Osteocyte (in vitro differentiated cells): ENCODE data around the gene CAMKMT. TPM values are rescaled to one million over a fixed set of nuclear protein-coding genes. Genes with fewer than 3 reads are reported as not detected.

Experiments
- DNase-seq: peaks from one replicate; pipeline ENCODE4 v3.0.0; 2021; ENCODE audit warnings: mixed read lengths; ENCODE audit not compliant: unreplicated experiment; ENCODE audit errors: extremely low spot score
- H3K27ac Mint-ChIP-seq: one replicate; pipeline ENCODE4 v1.8.0; 2021; ENCODE audit warnings: mild to moderate bottlenecking, mixed read lengths; ENCODE audit not compliant: unreplicated experiment
- H3K27me3 Mint-ChIP-seq: one replicate; pipeline ENCODE4 v1.8.0; 2021; ENCODE audit warnings: mixed read lengths; ENCODE audit not compliant: unreplicated experiment
- H3K36me3 Mint-ChIP-seq: one replicate; pipeline ENCODE4 v1.8.0; 2021; ENCODE audit warnings: mixed read lengths; ENCODE audit not compliant: unreplicated experiment
- H3K4me1 Mint-ChIP-seq: one replicate; pipeline ENCODE4 v1.8.0; 2021; ENCODE audit warnings: mixed read lengths; ENCODE audit not compliant: unreplicated experiment
- H3K4me3 Mint-ChIP-seq: one replicate; pipeline ENCODE4 v1.8.0; 2021; ENCODE audit warnings: mild to moderate bottlenecking, moderate library complexity, mixed read lengths; ENCODE audit not compliant: unreplicated experiment
- H3K9me3 Mint-ChIP-seq: one replicate; pipeline ENCODE4 v1.8.0; 2021; ENCODE audit warnings: mixed read lengths; ENCODE audit not compliant: unreplicated experiment
- total RNA-seq: library from RNA; stranded (reverse); gene quantifications from 2 replicates; pipeline ENCODE4 v1.2.1, GENCODE V29; 2021
- TF ChIP-seq, protein P1 (sequence below): fragments of 200-600 bp; sonication (generic); IDR thresholded peaks from 2 replicates; pipeline ENCODE4 v1.5.0; 2021; ENCODE audit warnings: antibody characterized with exemption, mild to moderate bottlenecking, moderate library complexity

CAMKMT gene
- total RNA-seq, 1 donor from 2014 or later: 10.9 TPM

DNA sequence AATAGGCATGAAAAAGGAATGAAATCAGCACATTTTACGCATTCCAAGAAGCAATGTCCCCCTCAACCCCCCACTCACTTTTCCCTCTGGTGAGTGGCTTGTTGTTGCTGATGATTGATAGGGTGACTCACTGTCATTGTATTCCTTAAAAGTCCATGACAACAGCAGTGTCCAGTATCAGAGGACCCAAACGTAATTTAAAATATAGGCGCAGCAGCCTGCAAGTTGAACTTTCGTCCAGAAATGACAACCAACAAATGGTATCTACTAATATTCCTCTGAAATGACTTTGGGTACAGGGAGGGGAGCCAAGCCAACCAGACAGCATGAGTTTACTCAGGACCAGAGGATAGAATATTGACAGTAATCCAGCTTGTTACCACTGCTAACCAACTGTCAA is 396.8 kb downstream of the CAMKMT start:
- Mint-ChIP-seq H3K36me3 (no peaks in the 10 kb centered on the region), H3K27me3 (peaks cover 19% of the 10 kb centered on the region), H3K27ac (no peak overlapping the region)

DNA sequence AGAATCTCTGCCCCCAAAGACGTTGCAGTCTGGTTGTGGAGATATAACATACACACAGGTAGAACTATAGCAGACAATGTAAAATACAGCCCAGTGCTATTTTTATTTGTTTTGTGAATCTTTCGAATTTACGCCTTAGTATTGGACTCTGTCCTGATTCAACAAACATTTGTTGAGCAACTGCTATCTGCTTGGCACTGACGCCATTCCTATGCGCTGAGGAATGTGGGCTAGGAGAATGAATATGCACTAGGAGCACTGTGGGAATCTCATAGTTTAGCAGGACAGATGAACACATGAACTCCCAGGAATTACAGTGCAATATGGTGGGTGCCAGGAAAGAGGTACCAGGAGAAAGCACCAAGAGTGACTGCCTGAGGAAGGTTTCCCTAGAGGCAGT is 398.1 kb downstream of the CAMKMT start:
- no peak for DNase-seq
- H3K27ac Mint-ChIP-seq: no peak overlapping the region
- no peak overlapping the region for H3K4me3 Mint-ChIP-seq
- H3K9me3 Mint-ChIP-seq: no peaks in the 10 kb centered on the region
- peaks cover 29% of the 10 kb centered on the region for H3K27me3 Mint-ChIP-seq
- TF ChIP-seq, protein P1, sequence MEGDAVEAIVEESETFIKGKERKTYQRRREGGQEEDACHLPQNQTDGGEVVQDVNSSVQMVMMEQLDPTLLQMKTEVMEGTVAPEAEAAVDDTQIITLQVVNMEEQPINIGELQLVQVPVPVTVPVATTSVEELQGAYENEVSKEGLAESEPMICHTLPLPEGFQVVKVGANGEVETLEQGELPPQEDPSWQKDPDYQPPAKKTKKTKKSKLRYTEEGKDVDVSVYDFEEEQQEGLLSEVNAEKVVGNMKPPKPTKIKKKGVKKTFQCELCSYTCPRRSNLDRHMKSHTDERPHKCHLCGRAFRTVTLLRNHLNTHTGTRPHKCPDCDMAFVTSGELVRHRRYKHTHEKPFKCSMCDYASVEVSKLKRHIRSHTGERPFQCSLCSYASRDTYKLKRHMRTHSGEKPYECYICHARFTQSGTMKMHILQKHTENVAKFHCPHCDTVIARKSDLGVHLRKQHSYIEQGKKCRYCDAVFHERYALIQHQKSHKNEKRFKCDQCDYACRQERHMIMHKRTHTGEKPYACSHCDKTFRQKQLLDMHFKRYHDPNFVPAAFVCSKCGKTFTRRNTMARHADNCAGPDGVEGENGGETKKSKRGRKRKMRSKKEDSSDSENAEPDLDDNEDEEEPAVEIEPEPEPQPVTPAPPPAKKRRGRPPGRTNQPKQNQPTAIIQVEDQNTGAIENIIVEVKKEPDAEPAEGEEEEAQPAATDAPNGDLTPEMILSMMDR: no peak
- H3K36me3 Mint-ChIP-seq: no peaks in the 10 kb centered on the region
- H3K4me1 Mint-ChIP-seq: no peaks in the 10 kb centered on the region

More for the DNA sequence above, 396.8 kb downstream of the CAMKMT start:
- Mint-ChIP-seq H3K9me3 (no peaks in the 10 kb centered on the region), H3K4me1 (no peaks in the 10 kb centered on the region), H3K4me3 (no peak overlapping the region)
- DNase-seq: no peak
- TF ChIP-seq, protein P1: no peak

DNA sequence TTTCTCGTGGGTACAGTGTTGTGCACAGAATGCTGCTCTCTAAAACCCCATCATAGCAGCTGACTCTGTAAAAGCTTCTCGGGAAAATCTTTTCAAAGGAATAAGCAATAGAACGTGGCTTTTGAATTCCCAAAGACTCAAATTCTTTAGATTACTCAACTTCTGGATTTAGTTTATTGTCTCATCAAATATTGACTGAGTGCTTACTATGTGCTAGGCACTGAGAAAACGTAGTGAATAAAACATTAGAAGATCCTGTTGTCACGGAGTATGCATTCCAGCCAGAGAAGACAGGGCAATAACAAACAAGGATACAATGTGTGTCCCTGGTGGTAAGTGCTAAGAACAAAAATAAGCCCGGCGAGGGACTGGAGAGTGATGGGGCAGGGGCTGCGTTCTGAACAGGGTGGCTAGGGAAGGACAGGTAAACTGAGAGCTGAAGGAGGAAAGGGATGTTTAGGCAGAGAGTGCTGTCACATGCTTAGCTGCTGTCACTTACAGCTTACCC is 401.6 kb downstream of the CAMKMT start:
- TF ChIP-seq, protein P1: no peak
- peaks cover 3% of the 10 kb centered on the region for H3K36me3 Mint-ChIP-seq
- H3K4me3 Mint-ChIP-seq: no peak overlapping the region
- peaks cover 41% of the 10 kb centered on the region for H3K27me3 Mint-ChIP-seq
- no peak overlapping the region for H3K27ac Mint-ChIP-seq
- no peaks in the 10 kb centered on the region for H3K9me3 Mint-ChIP-seq
- peaks cover 9% of the 10 kb centered on the region for H3K4me1 Mint-ChIP-seq
- DNase-seq: no peak

DNA sequence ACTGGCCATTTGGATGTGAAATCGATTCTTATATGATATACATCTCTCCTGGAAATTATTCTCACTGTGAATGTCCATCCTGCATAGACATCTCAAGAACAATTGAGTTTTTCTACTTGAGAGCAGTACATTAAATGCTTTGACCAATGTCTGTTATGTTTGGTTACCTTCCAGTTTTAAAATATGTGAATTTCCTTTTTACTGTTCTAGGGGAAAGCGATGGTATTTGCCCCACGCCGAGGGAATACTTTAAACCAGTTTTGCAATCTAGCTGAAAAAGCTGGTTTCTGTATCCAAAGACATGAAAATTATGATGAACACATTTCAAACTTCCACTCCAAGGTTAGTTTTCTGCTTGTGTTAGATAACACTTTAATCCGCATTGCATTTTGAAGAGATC is 404.5 kb downstream of the CAMKMT start:
- TF ChIP-seq, protein P1: no peak
- Mint-ChIP-seq H3K27me3 (peaks cover 56% of the 10 kb centered on the region), H3K4me3 (no peak overlapping the region), H3K4me1 (peaks cover 12% of the 10 kb centered on the region), H3K36me3 (peaks cover 3% of the 10 kb centered on the region), H3K9me3 (no peaks in the 10 kb centered on the region), H3K27ac (no peak overlapping the region)
- no peak for DNase-seq

DNA sequence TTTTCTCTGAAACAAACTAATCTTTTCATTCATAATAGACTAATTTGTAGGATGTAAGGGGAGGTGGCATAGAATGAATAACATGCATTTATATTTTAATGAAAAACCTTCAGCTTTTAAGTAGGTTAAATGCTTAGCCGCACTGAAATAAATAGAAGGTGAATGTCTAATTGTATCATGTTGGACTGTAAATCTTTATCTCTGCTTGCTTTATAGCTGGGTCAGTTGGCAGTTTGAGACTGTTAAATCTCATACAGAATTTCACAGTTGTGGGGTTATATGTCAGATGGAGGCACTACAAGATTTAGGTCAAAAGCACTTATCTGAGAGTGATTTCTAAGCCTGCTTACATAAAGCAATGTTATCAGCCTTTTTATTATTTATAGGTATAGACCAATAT is 405.0 kb downstream of the CAMKMT start:
- DNase-seq: no peak
- no peaks in the 10 kb centered on the region for H3K9me3 Mint-ChIP-seq
- TF ChIP-seq, protein P1: no peak
- H3K27me3 Mint-ChIP-seq: peaks cover 56% of the 10 kb centered on the region
- peaks cover 3% of the 10 kb centered on the region for H3K36me3 Mint-ChIP-seq
- no peak overlapping the region for H3K27ac Mint-ChIP-seq
- H3K4me1 Mint-ChIP-seq: peaks cover 12% of the 10 kb centered on the region
- no peak overlapping the region for H3K4me3 Mint-ChIP-seq
